ENCODE measurements around the gene CDH16. TPM values are rescaled to one million over a fixed set of nuclear protein-coding genes. Genes with fewer than 3 reads are reported as not detected.
A peak's percentile ranks its signal among the peaks of the same experiment; 100 is the strongest.

Gene CDH16
- total RNA-seq, 2 experiments from 2014 or later: not detected

DNA sequence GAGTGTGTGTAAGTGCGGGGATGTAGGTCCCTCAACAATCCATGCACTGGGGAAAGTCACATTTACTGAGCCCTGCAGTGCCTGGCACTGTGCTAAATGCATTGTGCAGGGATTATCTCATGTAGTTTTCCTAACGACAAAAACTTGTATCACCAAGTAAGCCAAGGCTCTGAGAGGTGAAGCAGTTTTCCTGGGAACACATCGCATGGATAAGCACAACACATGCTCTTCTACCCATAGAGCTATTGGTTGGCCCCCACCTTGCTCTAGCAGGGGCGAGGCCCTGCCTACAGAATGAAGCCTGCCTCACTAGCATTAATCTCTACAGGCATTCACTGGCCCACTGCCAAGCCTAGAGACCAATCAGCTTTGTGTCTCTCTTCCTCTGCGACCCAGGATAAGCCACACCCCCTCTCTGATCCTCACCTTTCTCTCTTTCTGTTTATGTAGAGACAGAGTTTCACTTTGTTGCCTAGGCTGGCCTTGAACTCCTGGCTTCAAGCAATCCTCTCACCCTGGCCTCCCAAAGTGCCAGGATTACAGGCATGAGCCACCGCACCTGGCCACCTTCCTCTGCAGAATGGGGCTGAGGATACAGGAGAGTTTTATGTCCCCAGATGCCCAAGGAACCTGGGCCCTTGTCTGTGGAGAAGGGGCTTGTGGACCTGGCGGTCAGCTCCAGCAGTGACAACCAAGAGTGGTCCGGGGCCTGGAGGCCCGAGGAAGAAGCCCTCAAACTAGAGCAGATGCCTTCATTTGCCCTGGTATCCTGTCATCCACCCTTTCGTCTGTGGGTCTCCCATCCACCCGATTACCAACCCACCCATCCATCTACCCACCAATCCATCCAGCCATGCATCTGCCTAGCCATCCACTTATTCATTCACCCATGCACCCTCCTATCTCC, 12.8 kb downstream of the CDH16 start:
- intact Hi-C loops (cut with micrococcal nuclease): no loop called here
- H3K27ac Mint-ChIP-seq: no peak overlapping the region
- CTCF ChIA-PET: interaction anchor here (0.6 to 3.1 kb wide), 3 partner anchors 10 to 79 kb away, joined by 3 to 14 read pairs (median 3); no protein-coding TSS in a partner anchor

DNA sequence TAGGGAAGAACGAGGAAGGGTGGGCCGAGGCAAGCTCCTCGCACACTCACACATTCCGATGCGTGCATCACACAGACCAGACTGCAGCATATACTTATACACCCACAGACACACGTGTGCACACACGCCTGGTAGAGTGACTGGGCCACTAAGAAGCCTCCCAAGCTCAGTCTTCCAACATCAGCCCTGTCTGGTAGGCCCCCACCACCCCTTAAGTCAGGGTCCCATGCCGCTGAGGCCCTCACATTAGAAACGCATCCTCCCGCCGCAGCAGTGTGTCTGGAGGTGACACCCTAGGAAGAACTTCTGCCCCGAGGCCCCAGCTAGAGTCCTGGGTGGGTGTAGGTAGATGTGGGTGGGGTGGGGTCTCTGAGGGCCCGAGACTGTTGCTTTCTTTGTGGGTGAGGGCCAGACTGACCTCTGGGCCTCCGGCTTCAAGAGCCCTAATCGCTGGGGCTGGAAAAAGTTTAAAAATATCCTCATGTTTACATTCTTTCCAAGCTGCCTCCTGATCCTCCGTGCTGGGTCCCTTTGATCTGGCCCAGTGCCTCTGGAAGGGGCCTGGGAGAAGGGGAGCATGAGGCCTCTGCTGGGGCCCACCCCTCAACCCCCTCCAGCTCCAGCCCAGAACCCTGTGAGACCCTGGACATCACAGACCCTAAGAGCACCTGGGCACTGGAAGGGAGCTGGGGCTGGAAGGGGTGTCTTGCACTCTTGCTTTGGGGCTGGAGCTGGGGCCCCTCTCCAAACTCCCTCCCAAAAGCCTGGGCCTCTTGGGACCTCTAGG, 13.6 kb downstream of the CDH16 start:
- CTCF ChIA-PET: interaction anchor here (0.6 to 3.1 kb wide), 3 partner anchors 9 to 78 kb away, joined by 3 to 14 read pairs (median 3); no protein-coding TSS in a partner anchor
- Mint-ChIP-seq H3K4me3 (no peak overlapping the region), H3K27me3 (no peaks in the 10 kb centered on the region), H3K4me1 (ENCODE audit: low read depth) (peaks cover 6% of the 10 kb centered on the region), H3K27ac (no peak overlapping the region), H3K9me3 (no peaks in the 10 kb centered on the region), H3K36me3 (no peaks in the 10 kb centered on the region)
- POLR2A ChIA-PET: no interaction called here
- no peak for DNase-seq
- intact Hi-C loops (cut with micrococcal nuclease): no loop called here

More for the DNA sequence above, 12.8 kb downstream of the CDH16 start:
- H3K27me3 Mint-ChIP-seq: no peaks in the 10 kb centered on the region
- DNase-seq: peak; percentile 66
- H3K4me1 Mint-ChIP-seq (ENCODE audit: low read depth): peaks cover 6% of the 10 kb centered on the region
- H3K9me3 Mint-ChIP-seq: no peaks in the 10 kb centered on the region
- H3K4me3 Mint-ChIP-seq: no peak overlapping the region
- no peaks in the 10 kb centered on the region for H3K36me3 Mint-ChIP-seq
- POLR2A ChIA-PET: no interaction called here

DNA sequence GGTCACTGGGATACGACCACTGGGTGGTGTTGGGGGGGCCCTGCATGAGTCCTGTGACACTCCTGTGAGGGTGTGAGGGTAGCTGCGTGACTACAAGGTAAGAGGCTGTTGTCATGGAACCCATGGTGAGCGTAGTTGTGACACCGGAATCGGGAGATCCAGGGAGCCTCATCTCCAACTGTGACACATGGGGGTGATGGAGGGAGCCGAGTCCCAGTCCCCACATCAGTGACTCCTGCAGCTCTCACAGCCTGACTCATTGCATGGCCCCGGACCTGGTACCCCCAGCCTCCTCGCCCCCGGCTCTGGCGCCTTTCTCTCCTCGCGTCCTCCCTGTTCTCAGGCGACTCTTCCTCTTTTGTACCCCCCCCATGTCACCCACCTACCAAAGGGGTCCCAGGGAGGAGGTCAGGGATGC, 14.2 kb downstream of the CDH16 start:
- intact Hi-C loops (cut with micrococcal nuclease): no loop called here
- Mint-ChIP-seq H3K27ac (no peak overlapping the region), H3K36me3 (no peaks in the 10 kb centered on the region), H3K9me3 (no peaks in the 10 kb centered on the region), H3K4me1 (ENCODE audit: low read depth) (peaks cover 6% of the 10 kb centered on the region), H3K4me3 (no peak overlapping the region), H3K27me3 (no peaks in the 10 kb centered on the region)
- DNase-seq: no peak
- POLR2A ChIA-PET: no interaction called here
- CTCF ChIA-PET: interaction anchor here (1.2 to 3.1 kb wide), 2 partner anchors 8 to 24 kb away, joined by 3 to 14 read pairs; no protein-coding TSS in a partner anchor

DNA sequence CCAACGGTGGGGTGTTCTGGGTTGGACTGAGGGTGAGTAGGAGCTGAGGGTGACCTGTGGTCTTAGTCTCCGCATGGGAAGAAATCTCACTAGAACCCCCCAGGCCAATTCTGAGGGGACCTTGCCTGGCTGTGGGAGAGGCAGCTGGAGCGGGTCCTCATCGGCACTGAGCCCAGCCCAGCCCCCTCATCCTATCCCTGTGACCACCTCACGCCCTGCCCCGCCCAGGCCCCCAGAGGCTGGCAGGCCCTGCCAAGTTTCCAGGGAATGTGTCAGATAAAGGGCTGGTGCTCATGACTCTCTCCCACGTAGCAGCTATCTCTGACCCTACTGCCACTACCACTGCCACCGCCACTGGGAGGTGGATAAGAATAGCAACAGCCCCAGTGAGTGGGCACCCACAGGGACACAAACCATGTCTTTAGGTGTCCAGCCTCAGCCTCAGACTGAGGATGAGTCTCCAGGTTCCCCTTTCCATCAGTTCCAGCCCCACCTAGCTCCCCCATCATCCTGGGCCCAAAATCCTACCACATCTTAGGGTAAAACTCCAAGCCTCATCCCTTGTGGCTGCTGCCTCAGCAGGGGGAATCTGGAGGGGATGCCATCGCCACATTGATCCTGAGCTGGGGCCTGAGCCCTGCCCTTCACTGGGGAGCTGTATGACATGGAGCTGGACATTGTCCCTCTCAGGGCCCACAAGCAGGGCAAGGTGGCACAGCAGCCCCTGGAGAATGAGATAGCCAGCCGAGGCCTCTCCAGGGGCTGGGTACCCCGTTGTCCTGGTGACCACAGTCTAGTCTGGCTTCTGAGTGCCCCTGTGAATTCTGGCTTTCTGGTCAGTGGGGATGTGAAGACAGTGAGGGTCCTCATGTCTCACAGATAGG, 14.9 kb downstream of the CDH16 start:
- H3K4me3 Mint-ChIP-seq: no peak overlapping the region
- H3K36me3 Mint-ChIP-seq: no peaks in the 10 kb centered on the region
- no peak for DNase-seq
- no peak overlapping the region for H3K27ac Mint-ChIP-seq
- H3K4me1 Mint-ChIP-seq (ENCODE audit: low read depth): peaks cover 6% of the 10 kb centered on the region
- intact Hi-C loops (cut with micrococcal nuclease): no loop called here
- no peaks in the 10 kb centered on the region for H3K27me3 Mint-ChIP-seq
- ChIA-PET POLR2A (interaction anchor here (0.6 kb wide), 1 partner anchor 12 kb away, joined by 3 read pairs; no protein-coding TSS in a partner anchor), CTCF (interaction anchor here (1.0 to 3.1 kb wide), 2 partner anchors 8 kb away, joined by 3 to 14 read pairs; no protein-coding TSS in a partner anchor)
- H3K9me3 Mint-ChIP-seq: no peaks in the 10 kb centered on the region

DNA sequence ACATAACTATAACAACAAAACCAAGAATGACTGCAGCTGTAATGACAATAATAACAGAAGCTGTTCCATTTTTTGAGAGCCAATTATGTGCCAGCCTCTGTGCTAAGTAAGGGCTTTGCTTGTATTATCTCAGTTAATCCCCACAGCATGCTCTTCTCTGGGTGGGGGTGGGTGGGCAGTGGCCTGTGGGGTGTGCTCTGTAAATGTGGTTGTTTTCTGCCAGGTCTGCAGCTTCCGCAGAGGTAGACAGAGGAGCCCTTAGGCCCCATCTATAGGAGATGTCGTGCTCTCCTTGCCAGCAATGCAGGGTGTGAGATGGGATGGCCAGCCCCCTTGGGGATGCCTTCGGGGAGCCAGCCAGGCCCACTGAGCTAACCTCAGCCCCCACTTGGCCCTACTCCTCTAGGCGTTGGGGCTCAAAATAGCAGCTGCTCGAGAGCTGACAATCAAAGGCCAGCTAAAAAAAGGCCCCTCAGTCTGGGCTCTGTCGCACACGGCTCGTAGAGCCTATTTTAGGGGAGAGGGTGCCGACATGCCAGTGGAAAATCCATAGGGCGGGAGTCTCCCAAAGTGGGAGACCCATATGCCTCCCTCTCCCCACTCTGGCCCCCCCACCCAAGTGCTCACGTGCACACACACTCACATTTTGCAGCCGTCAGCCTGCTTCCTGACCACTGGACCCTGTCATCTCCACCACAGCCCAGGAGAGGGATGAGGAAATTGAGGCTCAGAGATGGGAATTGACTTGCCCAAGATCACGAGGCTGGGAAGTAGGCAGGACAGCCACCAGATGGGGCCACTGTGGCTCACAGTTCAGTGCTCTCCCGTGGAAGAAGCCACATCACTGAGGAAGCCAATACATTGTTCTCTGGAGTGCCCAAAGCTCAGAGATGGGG, 15.8 kb downstream of the CDH16 start:
- H3K36me3 Mint-ChIP-seq: no peaks in the 10 kb centered on the region
- ChIA-PET CTCF (interaction anchor here (0.9 to 3.1 kb wide), 4 partner anchors 7 to 57 kb away, joined by 3 to 14 read pairs (median 3); no protein-coding TSS in a partner anchor), POLR2A (interaction anchor here (0.6 kb wide), 1 partner anchor 11 kb away, joined by 3 read pairs; no protein-coding TSS in a partner anchor)
- intact Hi-C loops (cut with micrococcal nuclease): no loop called here
- no peak overlapping the region for H3K27ac Mint-ChIP-seq
- H3K9me3 Mint-ChIP-seq: no peaks in the 10 kb centered on the region
- H3K4me1 Mint-ChIP-seq (ENCODE audit: low read depth): peaks cover 6% of the 10 kb centered on the region
- H3K27me3 Mint-ChIP-seq: no peaks in the 10 kb centered on the region
- no peak for DNase-seq
- no peak overlapping the region for H3K4me3 Mint-ChIP-seq

DNA sequence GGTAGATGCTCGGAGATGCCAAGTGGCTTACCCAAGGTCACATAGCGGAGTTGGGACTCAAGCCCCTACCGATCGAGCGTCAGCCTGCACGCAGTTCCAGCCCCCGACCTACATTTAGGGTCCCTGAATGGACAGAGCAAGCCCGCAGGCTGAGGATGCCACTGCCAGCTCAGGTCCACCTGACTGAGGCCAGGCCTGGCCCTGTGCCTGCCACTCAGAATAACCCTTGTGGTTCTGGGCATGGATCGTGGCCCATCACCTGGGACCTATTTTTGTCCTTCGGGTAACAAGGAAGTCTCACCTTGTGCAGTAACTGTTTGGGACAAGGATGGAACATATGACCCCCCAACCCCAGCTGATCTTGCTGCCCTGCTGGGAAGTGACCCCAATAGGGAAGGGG, 17.1 kb downstream of the CDH16 start:
- intact Hi-C loops (cut with micrococcal nuclease): no loop called here
- H3K27ac Mint-ChIP-seq: no peak overlapping the region
- ChIA-PET CTCF (interaction anchor here (1.1 kb wide), 1 partner anchor 254 kb away, joined by 3 read pairs; no protein-coding TSS in a partner anchor), POLR2A (no interaction called here)
- H3K27me3 Mint-ChIP-seq: no peaks in the 10 kb centered on the region
- no peaks in the 10 kb centered on the region for H3K36me3 Mint-ChIP-seq
- H3K9me3 Mint-ChIP-seq: no peaks in the 10 kb centered on the region
- no peak overlapping the region for H3K4me3 Mint-ChIP-seq
- H3K4me1 Mint-ChIP-seq (ENCODE audit: low read depth): peaks cover 6% of the 10 kb centered on the region
- no peak for DNase-seq

DNA sequence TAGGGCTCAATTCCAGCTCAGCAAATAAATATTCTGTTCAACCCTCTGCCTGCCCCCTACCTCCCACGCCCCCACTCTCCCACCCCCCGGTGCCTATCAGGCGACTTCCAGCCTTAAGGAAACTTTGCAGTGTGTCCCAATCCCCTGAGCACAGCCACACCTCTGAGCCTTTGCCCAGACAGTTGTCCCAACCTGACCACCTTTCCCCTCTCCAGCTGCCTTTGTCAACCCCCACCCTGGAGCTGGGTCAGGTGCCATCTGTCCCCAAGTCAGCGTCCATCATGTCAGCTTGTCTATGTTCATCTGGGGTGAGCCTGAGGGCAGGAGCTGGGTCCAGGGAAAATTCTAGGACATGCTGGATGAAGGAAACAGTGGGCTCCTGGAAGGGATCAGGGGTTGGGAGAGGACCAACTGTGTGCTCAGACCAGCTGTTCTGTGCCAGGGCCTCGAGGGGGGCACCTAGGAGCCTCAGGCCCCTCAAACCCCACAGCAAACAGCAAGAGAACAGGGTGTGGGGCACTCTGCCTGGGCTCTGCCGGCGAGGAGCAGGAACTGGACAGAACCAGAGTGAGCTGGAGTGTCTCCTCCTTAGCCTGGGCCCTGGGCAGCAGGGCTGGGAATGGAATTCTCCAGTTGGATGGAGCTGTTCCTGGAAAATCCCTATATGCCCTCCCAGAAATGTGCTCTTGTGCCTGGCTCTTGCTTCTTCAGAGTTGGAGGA, 17.8 kb downstream of the CDH16 start:
- peaks cover 2% of the 10 kb centered on the region for H3K4me1 Mint-ChIP-seq (ENCODE audit: low read depth)
- ChIA-PET POLR2A (no interaction called here), CTCF (interaction anchor here (0.6 to 1.1 kb wide), 2 partner anchors 37 to 254 kb away, joined by 3 read pairs; no protein-coding TSS in a partner anchor)
- H3K36me3 Mint-ChIP-seq: no peaks in the 10 kb centered on the region
- DNase-seq: no peak
- no peak overlapping the region for H3K27ac Mint-ChIP-seq
- H3K4me3 Mint-ChIP-seq: no peak overlapping the region
- H3K27me3 Mint-ChIP-seq: no peaks in the 10 kb centered on the region
- H3K9me3 Mint-ChIP-seq: no peaks in the 10 kb centered on the region
- intact Hi-C loops (cut with micrococcal nuclease): no loop called here

DNA sequence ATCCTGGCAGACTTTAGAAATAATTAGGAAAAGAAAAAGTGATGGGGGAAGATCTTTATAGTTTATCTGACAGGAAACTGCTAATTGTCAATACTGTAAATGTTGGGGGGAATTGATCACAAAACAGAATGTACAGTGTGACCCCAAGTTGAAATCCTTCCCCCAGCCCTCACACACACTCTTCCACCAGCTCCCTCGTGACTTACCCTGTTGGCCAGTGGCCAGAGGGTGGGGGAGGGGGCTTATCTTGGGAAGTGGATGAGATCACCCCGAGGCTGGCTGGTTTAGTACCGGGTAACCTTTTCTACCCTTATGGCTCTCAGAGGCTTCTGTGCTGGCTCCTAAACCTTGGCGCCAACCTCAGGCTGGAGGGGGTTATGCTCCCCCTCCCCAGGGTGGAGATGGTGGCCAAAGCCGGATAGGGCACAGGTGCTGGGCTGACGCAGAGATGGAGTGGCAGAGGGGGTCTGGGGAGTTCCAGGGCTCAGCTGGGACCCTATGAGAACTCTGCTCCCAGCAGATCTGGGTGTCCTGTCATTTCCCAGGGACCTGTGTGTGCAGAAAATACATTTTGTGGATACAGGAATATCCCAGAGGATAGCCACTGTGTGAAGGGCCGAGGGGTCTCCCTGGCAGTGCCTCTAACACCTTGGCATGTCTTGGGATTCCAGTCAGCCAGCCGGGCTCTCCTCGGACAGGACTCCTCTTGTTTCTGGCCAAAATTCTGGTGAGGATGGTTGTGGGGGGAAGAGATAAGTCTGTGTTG, 18.6 kb downstream of the CDH16 start:
- Mint-ChIP-seq H3K4me3 (no peak overlapping the region), H3K27ac (no peak overlapping the region), H3K36me3 (no peaks in the 10 kb centered on the region), H3K27me3 (no peaks in the 10 kb centered on the region), H3K9me3 (no peaks in the 10 kb centered on the region), H3K4me1 (ENCODE audit: low read depth) (no peaks in the 10 kb centered on the region)
- CTCF ChIA-PET: interaction anchor here (0.6 to 1.1 kb wide), 2 partner anchors 37 to 255 kb away, joined by 3 read pairs; no protein-coding TSS in a partner anchor
- intact Hi-C loops (cut with micrococcal nuclease): no loop called here
- POLR2A ChIA-PET: no interaction called here
- no peak for DNase-seq

DNA sequence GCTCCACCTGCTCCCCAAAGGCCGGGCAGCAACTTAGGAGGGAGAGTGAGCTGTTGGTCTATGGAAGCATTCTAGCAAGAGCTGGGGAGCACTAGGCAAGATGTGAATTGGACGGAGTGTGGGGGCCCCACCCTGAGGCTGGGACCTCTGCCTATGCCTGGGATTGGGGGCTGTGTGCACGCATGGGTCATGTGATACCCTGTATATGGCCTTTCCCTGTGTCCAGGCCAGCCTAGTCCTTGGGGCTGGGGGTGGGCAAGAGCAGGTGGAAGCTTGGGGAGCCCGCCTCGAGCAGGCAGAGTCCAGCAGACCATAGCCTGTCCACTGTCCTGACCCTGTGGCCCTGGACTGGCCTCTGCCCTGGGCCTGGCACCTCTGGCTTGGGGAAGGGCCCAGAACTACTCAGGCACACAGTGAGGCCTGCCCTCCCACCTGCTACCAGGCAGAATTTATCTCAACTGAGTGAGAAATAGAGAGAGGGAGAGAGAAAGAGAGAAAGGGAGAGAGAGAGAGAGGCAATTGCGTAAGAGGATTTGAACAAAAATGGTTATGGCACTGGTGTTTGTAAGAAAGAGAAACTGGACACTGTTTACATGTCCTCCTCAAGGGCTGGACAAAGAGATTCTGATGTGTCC, 19.3 kb downstream of the CDH16 start:
- POLR2A ChIA-PET: no interaction called here
- H3K27ac Mint-ChIP-seq: no peak overlapping the region

More for the DNA sequence above, 19.3 kb downstream of the CDH16 start:
- no peak overlapping the region for H3K4me3 Mint-ChIP-seq
- intact Hi-C loops (cut with micrococcal nuclease): no loop called here
- H3K27me3 Mint-ChIP-seq: no peaks in the 10 kb centered on the region
- CTCF ChIA-PET: no interaction called here
- H3K36me3 Mint-ChIP-seq: no peaks in the 10 kb centered on the region
- no peaks in the 10 kb centered on the region for H3K4me1 Mint-ChIP-seq (ENCODE audit: low read depth)
- DNase-seq: no peak
- no peaks in the 10 kb centered on the region for H3K9me3 Mint-ChIP-seq
